IPS-20b (cell line): ENCODE measurements around the gene POU2AF1.

Source experiments
- H3K27ac ChIP-seq: one replicate; pipeline ENCODE4 v1.5.1; 2013; ENCODE audit warnings: low read length
- H3K27me3 ChIP-seq: 2 replicates; pipeline ENCODE4 v1.6.1; 2013; ENCODE audit warnings: mild to moderate bottlenecking, low read length, inconsistent platforms; ENCODE audit not compliant: insufficient read depth
- H3K36me3 ChIP-seq: 2 replicates; pipeline ENCODE4 v1.6.1; 2013; ENCODE audit warnings: low read depth, mild to moderate bottlenecking, inconsistent platforms, low read length, moderate library complexity; ENCODE audit not compliant: insufficient read depth
- H3K4me1 ChIP-seq: 2 replicates; pipeline ENCODE4 v1.6.1; 2013; ENCODE audit warnings: mild to moderate bottlenecking, control low read depth, inconsistent platforms, low read length, moderate library complexity; ENCODE audit not compliant: insufficient read depth
- H3K4me3 ChIP-seq: 2 replicates; pipeline ENCODE4 v1.5.1; 2013; ENCODE audit warnings: mild to moderate bottlenecking, low read length, inconsistent platforms
- H3K9ac ChIP-seq: 2 replicates; pipeline ENCODE4 v1.6.1; 2013; ENCODE audit warnings: low read depth, mild to moderate bottlenecking, inconsistent platforms, low read length, moderate library complexity
- H3K9me3 ChIP-seq: 2 replicates; pipeline ENCODE4 v1.6.1; 2013; ENCODE audit warnings: mild to moderate bottlenecking, low read depth, low read length, inconsistent platforms; ENCODE audit not compliant: insufficient read depth

POU2AF1 gene

GRCh38 chr11:111310088-111310487 is 69.0 kb downstream of the POU2AF1 start:
- H3K27ac ChIP-seq = no peak overlapping the region
- H3K27me3 ChIP-seq = no peaks in the 10 kb centered on the region
- H3K9me3 ChIP-seq = no peaks in the 10 kb centered on the region
- no peak overlapping the region for H3K4me3 ChIP-seq
- no peaks in the 10 kb centered on the region for H3K36me3 ChIP-seq
- no peak overlapping the region for H3K9ac ChIP-seq
- H3K4me1 ChIP-seq = no peaks in the 10 kb centered on the region

- Histone ChIP-seq H3K27ac (no peak overlapping the region), H3K36me3 (no peaks in the 10 kb centered on the region), H3K9ac (no peak overlapping the region), H3K4me3 (no peak overlapping the region), H3K4me1 (no peaks in the 10 kb centered on the region), H3K9me3 (no peaks in the 10 kb centered on the region), H3K27me3 (no peaks in the 10 kb centered on the region)
Observed at GRCh38 chr11:111309215-111309915, 69.7 kb downstream of the POU2AF1 start.

- Histone ChIP-seq H3K9me3 (no peaks in the 10 kb centered on the region), H3K9ac (no peak overlapping the region), H3K4me3 (no peak overlapping the region), H3K36me3 (no peaks in the 10 kb centered on the region), H3K27me3 (no peaks in the 10 kb centered on the region), H3K4me1 (peaks cover under 1% of the 10 kb centered on the region; the same call in 1 of the 2 replicates), H3K27ac (no peak overlapping the region)
Observed at GRCh38 chr11:111308140-111308539, 70.9 kb downstream of the POU2AF1 start.

DNA sequence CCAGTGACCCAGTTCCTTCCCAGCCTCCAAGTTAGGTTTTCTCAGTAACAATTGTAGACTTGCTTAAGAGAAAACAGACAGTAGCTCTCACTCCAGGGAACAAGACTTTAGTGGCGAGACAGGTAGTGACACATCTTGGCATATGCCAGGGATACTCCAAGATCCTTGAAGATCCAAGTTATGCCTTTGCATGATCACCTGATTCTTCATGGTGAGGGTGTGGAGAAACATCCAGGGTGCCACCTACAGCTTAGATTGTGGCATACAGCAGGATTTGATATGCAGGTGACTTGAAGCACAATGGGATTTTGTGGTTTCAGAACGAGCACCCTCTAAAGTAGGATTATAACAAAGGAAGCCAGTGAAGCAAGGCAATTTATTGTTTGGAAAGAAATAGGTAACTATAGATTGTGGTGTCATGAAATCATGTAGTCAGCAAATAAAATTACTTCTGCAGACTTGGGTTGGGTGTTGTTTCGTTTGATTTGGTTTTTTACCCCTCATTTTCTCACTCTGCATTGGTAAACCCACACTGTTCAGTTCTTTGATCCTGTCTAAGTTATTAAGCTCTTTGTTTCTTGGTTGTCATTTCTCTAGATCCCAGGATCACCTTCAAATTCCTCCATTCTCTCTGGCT is 71.5 kb downstream of the POU2AF1 start:
- H3K27me3 ChIP-seq = no peaks in the 10 kb centered on the region
- peaks cover 5% of the 10 kb centered on the region; the same call in 1 of the 2 replicates for H3K4me1 ChIP-seq
- H3K9me3 ChIP-seq = no peaks in the 10 kb centered on the region
- no peak overlapping the region for H3K9ac ChIP-seq
- H3K4me3 ChIP-seq = no peak overlapping the region
- H3K27ac ChIP-seq = no peak overlapping the region
- no peaks in the 10 kb centered on the region for H3K36me3 ChIP-seq

DNA sequence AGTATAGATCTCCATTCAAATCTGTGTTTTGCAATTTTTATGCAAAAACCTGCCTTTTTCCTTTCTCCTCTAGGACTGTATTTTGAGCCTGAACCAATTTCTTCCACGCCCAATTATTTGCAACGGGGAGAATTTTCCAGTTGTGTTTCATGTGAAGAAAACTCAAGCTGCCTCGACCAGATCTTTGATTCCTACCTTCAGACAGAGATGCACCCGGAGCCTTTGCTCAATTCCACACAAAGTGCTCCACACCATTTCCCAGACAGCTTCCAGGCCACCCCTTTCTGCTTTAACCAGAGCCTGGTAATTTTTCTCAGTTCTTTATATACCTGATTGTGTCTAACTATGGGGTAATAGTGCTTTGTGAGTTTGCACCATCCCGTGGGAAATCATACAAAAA is 72.8 kb downstream of the POU2AF1 start:
- Histone ChIP-seq H3K27me3 (peaks cover 7% of the 10 kb centered on the region), H3K4me3 (no peak overlapping the region), H3K36me3 (no peaks in the 10 kb centered on the region), H3K4me1 (peaks cover 6% of the 10 kb centered on the region; the same call in 1 of the 2 replicates), H3K9ac (no peak overlapping the region), H3K27ac (no peak overlapping the region), H3K9me3 (no peaks in the 10 kb centered on the region)

- Histone ChIP-seq H3K4me1 (peaks cover 6% of the 10 kb centered on the region; the same call in 1 of the 2 replicates), H3K36me3 (no peaks in the 10 kb centered on the region), H3K27me3 (peaks cover 12% of the 10 kb centered on the region), H3K9me3 (no peaks in the 10 kb centered on the region), H3K4me3 (no peak overlapping the region), H3K27ac (no peak overlapping the region), H3K9ac (no peak overlapping the region)
Observed at GRCh38 chr11:111305876-111306275, 73.2 kb downstream of the POU2AF1 start.

DNA sequence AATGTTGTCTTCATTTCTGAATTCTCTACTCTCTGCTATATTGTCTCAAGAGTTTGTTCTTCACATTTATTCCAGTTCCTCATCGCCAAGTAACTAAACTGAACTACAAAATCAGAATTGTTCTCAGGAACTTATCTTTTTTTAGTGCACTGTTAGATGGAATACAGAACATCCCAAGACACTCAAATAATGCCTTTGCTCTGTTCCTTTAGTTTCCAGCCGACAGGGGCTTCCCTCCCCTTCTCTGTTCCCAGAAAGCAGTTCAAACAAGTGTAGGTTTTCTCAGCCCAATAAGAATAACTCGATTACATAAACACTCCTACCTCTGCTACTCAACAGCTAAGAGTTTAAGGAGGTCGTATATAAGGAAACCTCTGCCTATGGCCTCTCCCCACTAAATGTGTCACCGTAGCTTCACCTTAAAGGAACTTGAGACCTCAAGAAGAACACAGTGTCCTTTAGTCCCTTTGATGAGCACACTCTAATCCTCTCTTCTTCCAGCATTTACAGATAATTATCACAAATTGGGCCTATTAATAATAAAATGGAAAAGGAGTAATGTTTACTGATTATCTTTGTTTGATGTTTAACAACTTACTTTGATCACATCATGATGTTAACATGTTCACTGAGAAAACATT is 73.8 kb downstream of the POU2AF1 start:
- Histone ChIP-seq H3K4me1 (peaks cover 6% of the 10 kb centered on the region; the same call in 1 of the 2 replicates), H3K27ac (no peak overlapping the region), H3K27me3 (peaks cover 18% of the 10 kb centered on the region), H3K9me3 (no peaks in the 10 kb centered on the region), H3K36me3 (no peaks in the 10 kb centered on the region), H3K4me3 (no peak overlapping the region), H3K9ac (no peak overlapping the region)

- Histone ChIP-seq H3K9ac (no peak overlapping the region), H3K36me3 (no peaks in the 10 kb centered on the region), H3K4me3 (no peak overlapping the region), H3K9me3 (no peaks in the 10 kb centered on the region), H3K27ac (no peak overlapping the region), H3K27me3 (peaks cover 35% of the 10 kb centered on the region), H3K4me1 (peaks cover 8% of the 10 kb centered on the region; the same call in 1 of the 2 replicates)
Observed at GRCh38 chr11:111303461-111303860, 75.6 kb downstream of the POU2AF1 start.

DNA sequence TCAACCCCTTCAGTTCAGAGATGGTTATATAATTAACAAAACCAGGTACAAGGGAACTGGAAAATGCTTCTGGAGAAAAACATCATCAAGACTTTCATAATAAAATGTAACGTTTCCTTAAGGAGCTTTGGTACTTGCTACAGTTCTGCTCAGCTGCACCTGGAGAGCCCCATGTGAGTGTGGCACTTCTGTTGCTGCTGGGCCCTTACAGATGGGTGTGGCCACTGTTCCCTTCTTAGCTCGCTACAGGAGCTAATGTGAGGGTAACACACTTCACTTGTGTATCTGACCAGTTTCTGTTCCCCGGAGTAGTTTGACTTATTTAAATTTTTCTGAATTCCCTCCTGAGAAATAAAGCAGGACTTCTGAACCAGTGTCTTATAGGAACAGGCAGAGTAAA is 76.8 kb downstream of the POU2AF1 start:
- no peaks in the 10 kb centered on the region for H3K36me3 ChIP-seq
- H3K27ac ChIP-seq = no peak overlapping the region
- peaks cover 46% of the 10 kb centered on the region for H3K27me3 ChIP-seq
- H3K9ac ChIP-seq = no peak overlapping the region
- H3K4me3 ChIP-seq = no peak overlapping the region
- peaks cover 14% of the 10 kb centered on the region; the same call in 1 of the 2 replicates for H3K4me1 ChIP-seq
- no peaks in the 10 kb centered on the region for H3K9me3 ChIP-seq
